ENCODE data around the gene UFD1. TPM values are rescaled to one million over a fixed set of nuclear protein-coding genes. Genes with fewer than 3 reads are reported as not detected.

UFD1 gene
- total and polyA plus RNA-seq, 4 donors: 28.9 to 58.3 (median 52.6) TPM

GRCh38 chr22:19523240-19524169 is 44.5 kb upstream of the UFD1 start:
- under 1% methylated on average over 99 of the region's 99 CpGs for WGBS (ENCODE audit: insufficient coverage)

DNA sequence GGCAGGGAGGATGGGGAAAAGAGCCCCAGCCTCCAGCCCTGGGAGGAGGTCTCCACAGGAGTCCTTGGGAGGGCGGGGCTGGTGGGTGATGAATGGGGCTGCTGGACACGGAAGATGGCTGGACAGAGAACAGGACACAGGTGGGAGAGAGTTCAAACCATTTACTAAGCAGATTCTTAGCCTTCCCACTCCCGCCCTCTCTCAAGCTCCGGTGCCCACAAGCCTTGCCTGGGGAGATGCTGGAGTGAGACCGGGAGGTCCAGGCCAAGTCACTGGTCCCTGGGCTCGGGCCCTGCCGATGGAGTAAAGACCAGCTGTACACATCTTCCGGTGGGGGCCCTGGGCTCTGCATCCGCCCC is 43.9 kb upstream of the UFD1 start:
- peak in 1 of 6 donors; percentile 1 for DNase-seq (ENCODE audit: low read depth in 4 of 6, low spot score in 6 of 6)
- peak overlapping the region; percentile 52 for H3K27ac ChIP-seq (ENCODE audit: low read depth, low read length)
- H3K9me3 ChIP-seq (ENCODE audit: control insufficient read depth, insufficient read depth, low read length): no peaks in the 10 kb centered on the region
- peaks cover 39% of the 10 kb centered on the region for H3K27me3 ChIP-seq (ENCODE audit: control insufficient read depth, insufficient read depth, low read length)
- peaks cover 24% of the 10 kb centered on the region for H3K36me3 ChIP-seq (ENCODE audit: control insufficient read depth, insufficient read depth, low read length)
- H3K4me1 ChIP-seq (ENCODE audit: control insufficient read depth, insufficient read depth, low read length): peaks cover 68% of the 10 kb centered on the region
- 25% methylated on average over 7 of the region's 9 CpGs for WGBS (ENCODE audit: insufficient coverage)
- H3K4me3 ChIP-seq (ENCODE audit: low read depth, low read length): peak overlapping the region; percentile 29

More at GRCh38 chr22:19523240-19524169, 44.5 kb upstream of the UFD1 start:
- H3K27ac ChIP-seq (ENCODE audit: low read depth, low read length): no peak overlapping the region
- H3K36me3 ChIP-seq (ENCODE audit: control insufficient read depth, insufficient read depth, low read length): peaks cover 21% of the 10 kb centered on the region
- peak in 2 of 6 donors; percentile 28 to 46 for DNase-seq (ENCODE audit: low read depth in 4 of 6, low spot score in 6 of 6)
- peaks cover 67% of the 10 kb centered on the region for H3K4me1 ChIP-seq (ENCODE audit: control insufficient read depth, insufficient read depth, low read length)
- peaks cover 39% of the 10 kb centered on the region for H3K27me3 ChIP-seq (ENCODE audit: control insufficient read depth, insufficient read depth, low read length)
- H3K4me3 ChIP-seq (ENCODE audit: low read depth, low read length): peak overlapping the region; percentile 29
- H3K9me3 ChIP-seq (ENCODE audit: control insufficient read depth, insufficient read depth, low read length): no peaks in the 10 kb centered on the region

- peak in 4 of 6 donors; percentile 48 to 78 (median 60) for DNase-seq (ENCODE audit: low read depth in 4 of 6, low spot score in 6 of 6)
- peaks cover 66% of the 10 kb centered on the region for H3K4me1 ChIP-seq (ENCODE audit: control insufficient read depth, insufficient read depth, low read length)
- H3K27ac ChIP-seq (ENCODE audit: low read depth, low read length): peak overlapping the region; percentile 52
- peaks cover 39% of the 10 kb centered on the region for H3K27me3 ChIP-seq (ENCODE audit: control insufficient read depth, insufficient read depth, low read length)
- peaks cover 25% of the 10 kb centered on the region for H3K36me3 ChIP-seq (ENCODE audit: control insufficient read depth, insufficient read depth, low read length)
- WGBS (ENCODE audit: insufficient coverage): 38% methylated on average over 13 of the region's 16 CpGs
- H3K9me3 ChIP-seq (ENCODE audit: control insufficient read depth, insufficient read depth, low read length): no peaks in the 10 kb centered on the region
- H3K4me3 ChIP-seq (ENCODE audit: low read depth, low read length): peak overlapping the region; percentile 24
These were observed 43.3 kb upstream of the UFD1 start for GRCh38 chr22:19522190-19522880.

DNA sequence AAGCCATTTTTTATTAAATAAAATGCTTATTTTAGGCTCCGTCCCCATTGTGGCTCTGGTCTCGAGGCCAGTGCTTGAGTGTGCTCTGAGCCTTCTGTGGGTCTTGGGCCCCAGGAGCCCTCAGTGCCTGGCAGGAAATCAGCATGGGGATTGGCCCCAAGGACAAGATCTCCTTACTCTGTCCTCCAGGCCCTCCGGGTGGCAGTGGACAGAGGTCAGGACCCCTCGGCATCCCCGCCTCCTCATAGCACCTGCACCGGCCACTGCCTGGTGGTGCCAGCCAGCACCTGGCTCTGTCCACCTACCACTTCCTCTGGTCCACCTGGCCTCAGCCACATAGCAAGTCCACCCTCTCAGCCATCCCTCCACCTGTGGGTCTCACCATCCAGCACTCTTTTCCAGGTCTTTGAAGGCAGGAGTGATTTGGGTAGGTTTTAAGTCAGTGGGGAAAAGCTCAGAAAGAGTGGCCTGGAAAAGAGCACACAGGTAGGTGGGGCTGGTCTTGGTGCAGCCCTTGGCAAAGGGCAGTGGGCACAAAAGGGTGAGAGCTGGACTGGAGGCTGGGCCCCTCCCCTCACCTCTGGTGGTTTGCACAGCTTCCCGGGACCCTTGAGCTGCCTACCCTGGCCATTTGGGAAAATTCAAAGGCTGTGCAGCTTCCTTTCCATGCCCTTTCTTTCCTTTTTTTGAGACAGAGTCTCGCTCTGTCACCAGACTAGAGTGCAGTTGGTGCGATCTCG is 41.7 kb upstream of the UFD1 start:
- H3K27me3 ChIP-seq (ENCODE audit: control insufficient read depth, insufficient read depth, low read length): peaks cover 39% of the 10 kb centered on the region
- H3K36me3 ChIP-seq (ENCODE audit: control insufficient read depth, insufficient read depth, low read length): peaks cover 36% of the 10 kb centered on the region
- H3K9me3 ChIP-seq (ENCODE audit: control insufficient read depth, insufficient read depth, low read length): no peaks in the 10 kb centered on the region
- peak overlapping the region; percentile 6 for H3K27ac ChIP-seq (ENCODE audit: low read depth, low read length)
- 92% methylated on average over 10 of the region's 10 CpGs for whole genome bisulfite sequencing (ENCODE audit: insufficient coverage)
- peaks cover 66% of the 10 kb centered on the region for H3K4me1 ChIP-seq (ENCODE audit: control insufficient read depth, insufficient read depth, low read length)
- DNase-seq (ENCODE audit: low read depth in 4 of 6, low spot score in 6 of 6): no peak
- peak overlapping the region; percentile 16 for H3K4me3 ChIP-seq (ENCODE audit: low read depth, low read length)

DNA sequence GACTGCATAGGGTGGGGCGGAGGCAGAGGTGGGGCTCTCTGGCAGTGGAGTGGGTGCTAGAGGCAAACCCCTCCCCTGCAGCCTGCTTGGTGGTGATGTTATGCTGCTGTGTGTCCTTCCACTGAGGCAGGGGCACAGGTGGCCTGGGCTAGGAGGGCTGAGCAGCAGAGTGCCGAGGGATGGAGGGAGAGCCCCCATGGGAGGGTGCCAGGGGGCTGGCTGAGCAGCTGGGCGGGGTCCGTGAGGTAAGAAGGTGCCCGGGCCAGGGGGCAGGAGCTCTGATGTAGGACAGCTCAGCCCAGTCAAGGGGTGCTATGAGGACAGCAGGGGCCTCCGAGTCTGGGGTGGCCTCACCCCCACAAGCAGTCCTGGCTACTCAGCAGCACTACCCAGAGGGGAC is 41.0 kb upstream of the UFD1 start:
- no peak overlapping the region for H3K4me3 ChIP-seq (ENCODE audit: low read depth, low read length)
- H3K27me3 ChIP-seq (ENCODE audit: control insufficient read depth, insufficient read depth, low read length): peaks cover 33% of the 10 kb centered on the region
- peaks cover 36% of the 10 kb centered on the region for H3K36me3 ChIP-seq (ENCODE audit: control insufficient read depth, insufficient read depth, low read length)
- peaks cover 60% of the 10 kb centered on the region for H3K4me1 ChIP-seq (ENCODE audit: control insufficient read depth, insufficient read depth, low read length)
- H3K9me3 ChIP-seq (ENCODE audit: control insufficient read depth, insufficient read depth, low read length): no peaks in the 10 kb centered on the region
- no peak for DNase-seq (ENCODE audit: low read depth in 4 of 6, low spot score in 6 of 6)
- WGBS (ENCODE audit: insufficient coverage): 95% methylated on average over 6 of the region's 6 CpGs
- no peak overlapping the region for H3K27ac ChIP-seq (ENCODE audit: low read depth, low read length)

DNA sequence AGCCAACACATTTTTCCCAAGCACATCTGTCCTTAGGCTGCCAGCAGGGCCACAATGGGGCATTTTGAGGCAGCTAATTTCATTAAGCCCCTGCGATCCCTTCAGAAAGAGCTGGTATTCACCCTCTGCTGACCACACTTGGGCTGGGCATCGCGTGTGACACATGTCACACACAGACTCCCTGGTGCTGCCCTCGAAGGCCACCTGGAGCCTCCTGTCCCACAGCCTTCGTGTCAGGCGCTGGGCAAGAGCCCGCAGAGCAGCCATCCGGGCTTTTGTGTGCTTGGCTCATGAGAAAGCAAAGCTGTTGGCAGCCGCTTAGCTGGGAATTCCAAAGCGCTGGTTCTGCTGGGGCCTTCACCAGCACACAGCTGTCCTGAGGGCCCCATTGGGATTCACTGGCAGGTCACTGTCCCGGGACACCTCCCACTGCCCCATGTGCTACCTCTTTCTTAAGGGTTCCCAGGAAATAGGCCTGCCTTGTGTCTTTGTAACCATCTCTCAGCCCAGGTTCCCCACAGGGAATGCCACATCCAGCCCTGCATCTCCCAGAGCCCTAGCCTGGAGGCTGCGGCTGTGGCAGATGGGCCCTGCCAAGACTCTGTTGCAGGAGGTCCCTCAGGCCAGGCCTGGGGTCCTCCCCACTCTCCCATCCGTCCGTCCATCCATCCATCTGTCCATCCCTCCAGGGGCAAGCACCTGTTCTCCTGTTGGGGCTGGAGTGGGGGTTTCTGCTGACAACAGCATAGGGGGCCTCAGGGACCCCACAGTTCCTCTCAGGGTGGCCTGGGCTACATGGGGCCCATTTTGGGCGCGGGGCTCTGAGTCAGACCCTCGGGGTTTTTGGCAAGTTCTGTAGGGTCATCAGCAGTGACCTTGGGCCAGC is 40.3 kb upstream of the UFD1 start:
- no peak overlapping the region for H3K4me3 ChIP-seq (ENCODE audit: low read depth, low read length)
- peaks cover 26% of the 10 kb centered on the region for H3K27me3 ChIP-seq (ENCODE audit: control insufficient read depth, insufficient read depth, low read length)
- DNase-seq (ENCODE audit: low read depth in 4 of 6, low spot score in 6 of 6): peak in 2 of 6 donors; percentile 26 to 49
- peaks cover 53% of the 10 kb centered on the region for H3K4me1 ChIP-seq (ENCODE audit: control insufficient read depth, insufficient read depth, low read length)
- peak overlapping the region; percentile 15 for H3K27ac ChIP-seq (ENCODE audit: low read depth, low read length)
- no peaks in the 10 kb centered on the region for H3K9me3 ChIP-seq (ENCODE audit: control insufficient read depth, insufficient read depth, low read length)
- peaks cover 36% of the 10 kb centered on the region for H3K36me3 ChIP-seq (ENCODE audit: control insufficient read depth, insufficient read depth, low read length)
- WGBS (ENCODE audit: insufficient coverage): 64% methylated on average over 17 of the region's 17 CpGs

DNA sequence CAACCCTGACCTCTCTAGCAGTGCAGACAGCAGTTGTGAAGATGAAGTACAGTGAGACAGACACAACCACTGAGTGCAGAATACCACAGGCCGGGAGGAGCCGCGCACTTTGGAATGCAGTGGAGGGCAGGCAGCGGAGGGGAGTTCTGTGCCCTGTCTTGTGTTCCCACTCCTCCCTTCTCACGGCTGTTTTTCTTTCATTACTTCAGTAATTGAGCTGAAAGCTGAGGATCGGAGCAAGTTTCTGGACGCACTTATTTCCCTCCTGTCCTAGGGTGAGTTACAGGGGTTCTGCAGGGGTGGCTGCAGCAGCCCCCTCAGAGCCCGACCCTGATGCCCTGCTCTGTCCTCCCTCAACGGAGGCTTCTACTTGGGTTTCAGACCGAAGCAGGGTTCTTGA is 39.6 kb upstream of the UFD1 start:
- DNase-seq (ENCODE audit: low read depth in 4 of 6, low spot score in 6 of 6): no peak
- Histone ChIP-seq H3K27ac (ENCODE audit: low read depth, low read length) (peak overlapping the region; percentile 15), H3K36me3 (ENCODE audit: control insufficient read depth, insufficient read depth, low read length) (peaks cover 36% of the 10 kb centered on the region), H3K9me3 (ENCODE audit: control insufficient read depth, insufficient read depth, low read length) (no peaks in the 10 kb centered on the region), H3K27me3 (ENCODE audit: control insufficient read depth, insufficient read depth, low read length) (peaks cover 19% of the 10 kb centered on the region), H3K4me3 (ENCODE audit: low read depth, low read length) (no peak overlapping the region), H3K4me1 (ENCODE audit: control insufficient read depth, insufficient read depth, low read length) (peaks cover 47% of the 10 kb centered on the region)
- 73% methylated on average over 7 of the region's 10 CpGs for WGBS (ENCODE audit: insufficient coverage)

DNA sequence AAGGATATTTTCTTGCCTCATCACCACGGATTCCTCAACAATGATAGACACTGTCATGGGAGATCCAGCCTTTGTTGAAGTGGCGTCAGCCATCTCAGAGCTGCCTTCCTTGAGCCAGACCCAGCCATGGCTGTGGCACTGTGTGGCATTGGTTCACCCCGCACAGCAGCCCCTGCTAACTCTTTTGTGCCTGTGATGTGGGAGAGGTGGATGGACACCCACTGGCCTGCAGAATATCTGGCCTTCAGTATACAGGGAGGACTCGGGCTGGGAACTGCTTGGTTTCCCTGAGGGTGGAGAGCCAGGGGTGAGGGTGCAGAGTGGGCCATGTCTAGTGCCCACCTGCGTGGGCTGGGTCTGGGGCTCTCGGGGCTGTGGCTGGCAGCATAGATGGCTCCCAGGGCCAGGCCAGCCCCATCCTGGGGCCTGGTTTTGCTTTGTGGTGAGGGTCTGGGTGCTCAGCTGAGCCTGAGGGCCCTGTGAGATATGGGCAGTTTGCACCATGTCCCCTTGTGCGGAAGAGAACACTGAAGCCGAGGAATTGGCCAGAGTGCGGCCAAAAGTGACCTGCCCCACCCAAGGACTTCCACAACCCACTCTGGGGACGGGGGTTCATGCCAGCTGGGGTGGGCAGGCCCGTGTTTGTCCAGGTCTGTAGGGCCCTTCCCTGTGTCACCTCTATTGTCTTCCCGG is 39.1 kb upstream of the UFD1 start:
- 86% methylated on average over 10 of the region's 12 CpGs for WGBS (ENCODE audit: insufficient coverage)
- Histone ChIP-seq H3K4me1 (ENCODE audit: control insufficient read depth, insufficient read depth, low read length) (peaks cover 41% of the 10 kb centered on the region), H3K27ac (ENCODE audit: low read depth, low read length) (no peak overlapping the region), H3K9me3 (ENCODE audit: control insufficient read depth, insufficient read depth, low read length) (peaks cover 1% of the 10 kb centered on the region), H3K36me3 (ENCODE audit: control insufficient read depth, insufficient read depth, low read length) (peaks cover 36% of the 10 kb centered on the region), H3K27me3 (ENCODE audit: control insufficient read depth, insufficient read depth, low read length) (peaks cover 13% of the 10 kb centered on the region), H3K4me3 (ENCODE audit: low read depth, low read length) (no peak overlapping the region)
- DNase-seq (ENCODE audit: low read depth in 4 of 6, low spot score in 6 of 6): no peak
